GM18520 (cell line): ENCODE data around the gene OXGR1.

ENCODE experiments used
- ATAC-seq: cut with Tn5 transposase; IDR thresholded peaks from one replicate; pipeline ENCODE4 v1.9.1; 2021; ENCODE audit not compliant: unreplicated experiment

OXGR1 gene

GRCh38 chr13:96966415-96967102 lies 27.7 kb downstream of the OXGR1 start:
- no peak for ATAC-seq

GRCh38 chr13:96963786-96964475 lies 30.3 kb downstream of the OXGR1 start:
- no peak for ATAC-seq

GRCh38 chr13:96960379-96960778 lies 33.9 kb downstream of the OXGR1 start:
- ATAC-seq: no peak

- no peak for ATAC-seq
Observed at GRCh38 chr13:96958286-96958891, 35.9 kb downstream of the OXGR1 start.

GRCh38 chr13:96952595-96952994 lies 41.7 kb downstream of the OXGR1 start:
- ATAC-seq: no peak

- no peak for ATAC-seq
Observed at GRCh38 chr13:96948127-96948526, 46.1 kb downstream of the OXGR1 start.

- no peak for ATAC-seq
Observed at GRCh38 chr13:96947343-96947910, 46.8 kb downstream of the OXGR1 start.

GRCh38 chr13:96946709-96947311 lies 47.5 kb downstream of the OXGR1 start:
- no peak for ATAC-seq

- no peak for ATAC-seq
Observed at GRCh38 chr13:96940961-96941360, 53.3 kb downstream of the OXGR1 start.

- no peak for ATAC-seq
Observed at GRCh38 chr13:96935901-96936300, 58.4 kb downstream of the OXGR1 start.
